ENCODE results near the gene MAN1A1.

DNA sequence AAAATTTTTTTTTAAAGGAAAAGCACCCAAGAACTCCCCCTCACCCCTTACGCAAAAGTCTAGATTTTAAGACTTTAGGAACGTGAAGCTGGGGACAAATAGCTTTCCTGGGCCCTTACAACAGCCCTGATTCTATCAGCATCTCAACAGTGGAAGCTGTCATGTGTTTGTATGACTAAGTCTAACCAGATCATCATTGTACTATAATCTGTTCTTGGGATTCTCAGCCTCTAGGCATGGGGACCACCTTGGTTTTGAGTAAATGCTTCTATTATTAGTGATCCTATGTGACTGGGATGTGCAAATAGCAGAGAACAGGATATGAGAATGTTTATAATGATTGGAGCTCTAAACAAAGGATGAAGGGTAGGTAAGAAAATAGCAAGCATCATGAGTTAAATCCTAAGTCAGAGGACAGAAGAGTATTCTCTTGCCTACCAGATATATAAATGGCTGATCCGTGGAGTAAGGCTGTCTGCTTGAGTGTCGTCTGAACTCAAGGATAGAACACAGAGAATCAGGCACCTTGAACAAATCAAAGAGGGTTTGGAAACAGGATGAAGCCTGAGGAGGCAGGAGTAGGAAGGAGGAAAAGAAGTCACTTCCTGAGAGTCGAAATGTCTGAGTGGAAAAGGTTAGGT, 165.4 kb downstream of the MAN1A1 start:
- TF ChIP-seq, protein P1, sequence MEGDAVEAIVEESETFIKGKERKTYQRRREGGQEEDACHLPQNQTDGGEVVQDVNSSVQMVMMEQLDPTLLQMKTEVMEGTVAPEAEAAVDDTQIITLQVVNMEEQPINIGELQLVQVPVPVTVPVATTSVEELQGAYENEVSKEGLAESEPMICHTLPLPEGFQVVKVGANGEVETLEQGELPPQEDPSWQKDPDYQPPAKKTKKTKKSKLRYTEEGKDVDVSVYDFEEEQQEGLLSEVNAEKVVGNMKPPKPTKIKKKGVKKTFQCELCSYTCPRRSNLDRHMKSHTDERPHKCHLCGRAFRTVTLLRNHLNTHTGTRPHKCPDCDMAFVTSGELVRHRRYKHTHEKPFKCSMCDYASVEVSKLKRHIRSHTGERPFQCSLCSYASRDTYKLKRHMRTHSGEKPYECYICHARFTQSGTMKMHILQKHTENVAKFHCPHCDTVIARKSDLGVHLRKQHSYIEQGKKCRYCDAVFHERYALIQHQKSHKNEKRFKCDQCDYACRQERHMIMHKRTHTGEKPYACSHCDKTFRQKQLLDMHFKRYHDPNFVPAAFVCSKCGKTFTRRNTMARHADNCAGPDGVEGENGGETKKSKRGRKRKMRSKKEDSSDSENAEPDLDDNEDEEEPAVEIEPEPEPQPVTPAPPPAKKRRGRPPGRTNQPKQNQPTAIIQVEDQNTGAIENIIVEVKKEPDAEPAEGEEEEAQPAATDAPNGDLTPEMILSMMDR (conservative IDR thresholded peaks at IDR 0.05; ENCODE audit: low read depth, low read length), result no peak
- TF ChIP-seq EZH2 (IDR thresholded peaks at IDR 0.05; ENCODE audit: borderline replicate concordance, low read depth, low read length, poor library complexity, severe bottlenecking), result no peak

Data from A673 (cell line).